Tibial nerve (tissue), 3 donors: ENCODE data around the gene SLC35F2.

Experiments
- POLR2A ChIP-seq, 2 donors: fragments of 450-650 bp; IDR thresholded peaks; one replicate each; pipeline ENCODE4 v1.6.1; 2017; ENCODE audit warnings: antibody characterized with exemption in 2 of 2, mild to moderate bottlenecking in 2 of 2, moderate library complexity in 2 of 2
- TF ChIP-seq, protein P1 (sequence below), 5 experiments: fragments of 200-600 bp in 3 of 5; fragments of 450-650 bp in 2 of 5; sonication (generic) in 3 of 5; IDR thresholded peaks; one replicate each; pipeline ENCODE4 v1.5.1; 2016 to 2019; ENCODE audit warnings: antibody characterized with exemption in 5 of 5, mild to moderate bottlenecking in 3 of 5, moderate library complexity in 2 of 5

DNA sequence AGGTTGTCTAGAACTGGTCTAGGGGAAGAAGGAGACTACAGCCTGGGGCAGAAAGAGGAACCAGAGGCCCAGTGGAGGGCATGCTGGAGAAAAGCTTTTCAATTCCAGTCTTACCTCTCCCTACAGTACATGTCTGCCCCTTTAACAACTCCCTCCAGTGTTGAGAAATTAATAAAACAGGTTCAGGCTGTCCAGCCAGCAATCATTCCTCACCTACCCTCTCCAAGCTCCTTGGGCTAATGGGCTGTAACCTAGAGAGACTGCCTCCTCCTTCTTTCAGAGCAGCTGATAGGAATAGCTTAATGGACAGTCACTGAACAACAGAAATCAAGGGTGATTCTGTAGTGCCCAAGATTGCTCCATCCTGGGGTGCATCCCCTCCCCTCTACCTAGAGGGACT, 8.8 kb downstream of the SLC35F2 start:
- TF ChIP-seq, protein P1, sequence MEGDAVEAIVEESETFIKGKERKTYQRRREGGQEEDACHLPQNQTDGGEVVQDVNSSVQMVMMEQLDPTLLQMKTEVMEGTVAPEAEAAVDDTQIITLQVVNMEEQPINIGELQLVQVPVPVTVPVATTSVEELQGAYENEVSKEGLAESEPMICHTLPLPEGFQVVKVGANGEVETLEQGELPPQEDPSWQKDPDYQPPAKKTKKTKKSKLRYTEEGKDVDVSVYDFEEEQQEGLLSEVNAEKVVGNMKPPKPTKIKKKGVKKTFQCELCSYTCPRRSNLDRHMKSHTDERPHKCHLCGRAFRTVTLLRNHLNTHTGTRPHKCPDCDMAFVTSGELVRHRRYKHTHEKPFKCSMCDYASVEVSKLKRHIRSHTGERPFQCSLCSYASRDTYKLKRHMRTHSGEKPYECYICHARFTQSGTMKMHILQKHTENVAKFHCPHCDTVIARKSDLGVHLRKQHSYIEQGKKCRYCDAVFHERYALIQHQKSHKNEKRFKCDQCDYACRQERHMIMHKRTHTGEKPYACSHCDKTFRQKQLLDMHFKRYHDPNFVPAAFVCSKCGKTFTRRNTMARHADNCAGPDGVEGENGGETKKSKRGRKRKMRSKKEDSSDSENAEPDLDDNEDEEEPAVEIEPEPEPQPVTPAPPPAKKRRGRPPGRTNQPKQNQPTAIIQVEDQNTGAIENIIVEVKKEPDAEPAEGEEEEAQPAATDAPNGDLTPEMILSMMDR (IDR thresholded peaks at IDR 0.05) = no peak
- no peak for TF ChIP-seq POLR2A (IDR thresholded peaks at IDR 0.05)
